ENCODE measurements around the gene UNC13B. TPM values are rescaled to one million over a fixed set of nuclear protein-coding genes. Genes with fewer than 3 reads are reported as not detected.

Gene UNC13B
- total and polyA plus RNA-seq, 9 of the 15 experiments (the other 6 are each of a cell fraction or from before 2014, with no cell fraction given) = 2.4 to 11.5 (median 8.6) TPM

- Histone ChIP-seq H3K4me1 (replicated peaks in 1 of 2; ENCODE audit: control insufficient read depth in 2 of 2, insufficient read depth in 2 of 2, low read length in 2 of 2) (peaks cover 49 to 59% of the 10 kb centered on the region in 2 experiments), H3K27me3 (ENCODE audit: control insufficient read depth in 2 of 2, insufficient read depth in 2 of 2, low read length in 2 of 2) (no peaks in the 10 kb centered on the region), H3K79me2 (ENCODE audit: control insufficient read depth, insufficient read depth, low read length) (peaks cover 47% of the 10 kb centered on the region), H3K36me3 (ENCODE audit: control insufficient read depth, insufficient read depth, low read length) (peaks cover 8% of the 10 kb centered on the region; the same call in 1 of the 3 replicates), H3K9me1 (ENCODE audit: control insufficient read depth, insufficient read depth, low read length) (no peaks in the 10 kb centered on the region), H3K4me3 (peak overlapping the region; percentile 9; the same call in 1 of the 2 replicates), H3K4me2 (ENCODE audit: insufficient read depth, low read length) (peak overlapping the region; percentile 61), H3K9me3 (replicated peaks; ENCODE audit: control insufficient read depth, insufficient read depth, low read depth, low read length) (no peaks in the 10 kb centered on the region), H3K9ac (ENCODE audit: insufficient read depth in 1 of 2, low read depth in 2 of 2, low read length in 2 of 2) (peak overlapping the region in 1 of 2 experiments; percentile 48; a peak in 3 of 4 replicates), H4K20me1 (replicated peaks; ENCODE audit: control insufficient read depth, insufficient read depth, low read length) (peaks cover 4% of the 10 kb centered on the region), H3K27ac (ENCODE audit: extremely low read depth, low read depth, low read length) (peak overlapping the region; percentile 58), H2AFZ (ENCODE audit: low read depth, low read length) (peak overlapping the region; percentile 38)
- ChIA-PET CTCF (ENCODE audit: low intra/inter-chr PET ratio) (no interaction called here), POLR2A (interaction anchor here (0.6 to 1.2 kb wide), 3 partner anchors 11 to 681 kb away, joined by 3 read pairs; no protein-coding TSS in a partner anchor)
- DNase-seq (ENCODE audit: extremely low read depth in 1 of 4, low spot score in 3 of 4) (peak in 1 of 4 experiments; percentile 45), ATAC-seq (no peak), FAIRE-seq (peak; percentile 79)
- in situ Hi-C loops (cut with MboI) = no loop called here
- TF ChIP-seq PPARD (CRISPR knock-in tag; IDR thresholded peaks at IDR 0.05) = no peak
- 0 out of 2 replicates have a peak, but pooled peaks have one; percentile 39 for TF ChIP-seq FOSL1 (tag; conservative IDR thresholded peaks at IDR 0.05)
- TF ChIP-seq JUND (IDR thresholded peaks at IDR 0.05; ENCODE audit: borderline replicate concordance, low read depth, low read length) = peak; percentile 38; the same call in 1 of the 2 replicates
- TF ChIP-seq JUND (tag; IDR thresholded peaks at IDR 0.05; ENCODE audit: borderline replicate concordance, low read depth, low read length) = no peak
- 0 out of 2 replicates have a peak, but pooled peaks have one; percentile 2 for TF ChIP-seq FOXJ2 (tag; IDR thresholded peaks at IDR 0.05)
- 26% methylated on average over 3 of the region's 3 CpGs for WGBS (ENCODE audit: insufficient coverage, low coverage, missing lambda C conversion rate)
- intact Hi-C loops (cut with micrococcal nuclease) = no loop called here
- BruUV-seq (replicated peaks) = no TSS peak
Observed at GRCh38 chr9:35112257-35113020, 49.4 kb upstream of the UNC13B start.
